HG03558 (cell line): ENCODE data around the gene TBC1D3B.
"Not testable (repeated sequence)": the region's sequence is repeated elsewhere in the genome, so short reads cannot be mapped to it uniquely, and the experiment has no call there.

Experiments
- ATAC-seq: cut with Tn5 transposase; IDR thresholded peaks from one replicate; pipeline ENCODE4 v1.9.1; 2021; ENCODE audit warnings: moderate number of reproducible peaks; ENCODE audit not compliant: unreplicated experiment; ENCODE audit errors: extremely low read depth

Gene TBC1D3B

GRCh38 chr17:36182176-36183000 is 6.0 kb upstream of the TBC1D3B start:
- ATAC-seq: no peak

GRCh38 chr17:36181446-36182175 is 5.2 kb upstream of the TBC1D3B start:
- not testable (repeated sequence) for ATAC-seq

- not testable (repeated sequence) for ATAC-seq
These were observed 7.6 kb downstream of the TBC1D3B start for GRCh38 chr17:36168836-36169235.

- no peak for ATAC-seq
These were observed 22.4 kb downstream of the TBC1D3B start for GRCh38 chr17:36153895-36154610.

- ATAC-seq: no peak
These were observed 23.8 kb downstream of the TBC1D3B start for GRCh38 chr17:36152639-36153120.

- no peak for ATAC-seq
These were observed 24.4 kb downstream of the TBC1D3B start for GRCh38 chr17:36151891-36152638.

GRCh38 chr17:36149296-36149820 is 27.1 kb downstream of the TBC1D3B start:
- no peak for ATAC-seq

- ATAC-seq: no peak
These were observed 27.7 kb downstream of the TBC1D3B start for GRCh38 chr17:36148559-36149295.

- ATAC-seq: no peak
These were observed 28.8 kb downstream of the TBC1D3B start for GRCh38 chr17:36147601-36148000.

GRCh38 chr17:36144981-36145729 is 31.3 kb downstream of the TBC1D3B start:
- ATAC-seq: no peak

GRCh38 chr17:36144014-36144413 is 32.4 kb downstream of the TBC1D3B start:
- ATAC-seq: no peak

- no peak for ATAC-seq
These were observed 33.6 kb downstream of the TBC1D3B start for GRCh38 chr17:36142806-36143205.

- ATAC-seq: no peak
These were observed 34.2 kb downstream of the TBC1D3B start for GRCh38 chr17:36142235-36142634.

GRCh38 chr17:36136439-36136838 is 40.0 kb downstream of the TBC1D3B start:
- no peak for ATAC-seq

- no peak for ATAC-seq
These were observed 40.4 kb downstream of the TBC1D3B start for GRCh38 chr17:36136036-36136435.

- no peak for ATAC-seq
These were observed 41.0 kb downstream of the TBC1D3B start for GRCh38 chr17:36135465-36135864.

GRCh38 chr17:36133602-36134236 is 42.7 kb downstream of the TBC1D3B start:
- ATAC-seq: no peak

GRCh38 chr17:36132421-36132831 is 44.0 kb downstream of the TBC1D3B start:
- no peak for ATAC-seq
